Loucy (cell line): ENCODE data around the gene ISCU.
"Not testable (repeated sequence)": the region's sequence is repeated elsewhere in the genome, so short reads cannot be mapped to it uniquely, and the experiment has no call there.

ENCODE experiments used
- H2AFZ ChIP-seq: fragments of 200-600 bp; sonication (generic); 2 replicates; pipeline ENCODE4 v1.6.0; 2016; ENCODE audit warnings: antibody characterized with exemption, mild to moderate bottlenecking, low read length, moderate library complexity
- H3F3A ChIP-seq: fragments of 200-600 bp; 2 replicates; pipeline ENCODE4 v1.6.0; 2016; ENCODE audit warnings: antibody characterized with exemption, low read depth, mild to moderate bottlenecking
- H3K27me3 ChIP-seq: fragments of 200-600 bp; sonication (generic); 2 replicates; pipeline ENCODE4 v1.6.1; 2014; ENCODE audit warnings: low read length, mild to moderate bottlenecking; ENCODE audit not compliant: insufficient read depth, poor library complexity, severe bottlenecking
- H3K36me3 ChIP-seq: fragments of 200-600 bp; sonication (generic); 2 replicates; pipeline ENCODE4 v1.6.1; 2016; ENCODE audit warnings: low read length; ENCODE audit not compliant: insufficient read depth
- H3K4me1 ChIP-seq: fragments of 200-600 bp; sonication (generic); 2 replicates; pipeline ENCODE4 v1.5.1; 2014; ENCODE audit warnings: low read length, mild to moderate bottlenecking; ENCODE audit not compliant: insufficient read depth, poor library complexity, severe bottlenecking
- H3K4me2 ChIP-seq: fragments of 200-600 bp; sonication (generic); 2 replicates; pipeline ENCODE4 v1.6.0; 2014; ENCODE audit warnings: antibody characterized with exemption, low read length, low read depth, mild to moderate bottlenecking; ENCODE audit not compliant: poor library complexity, severe bottlenecking
- H3K4me3 ChIP-seq: fragments of 200-600 bp; sonication (generic); 2 replicates; pipeline ENCODE4 v1.5.1; 2014; ENCODE audit warnings: low read length, mild to moderate bottlenecking, mixed read lengths; ENCODE audit not compliant: poor library complexity, severe bottlenecking
- H3K79me2 ChIP-seq: fragments of 200-600 bp; sonication (generic); 2 replicates; pipeline ENCODE4 v1.6.1; 2014; ENCODE audit warnings: low read length; ENCODE audit not compliant: insufficient read depth
- H3K9ac ChIP-seq: fragments of 200-600 bp; sonication (generic); 2 replicates; pipeline ENCODE4 v1.6.0; 2014; ENCODE audit warnings: mild to moderate bottlenecking, low read depth, low read length, moderate library complexity; ENCODE audit not compliant: poor library complexity, severe bottlenecking
- H3K9me2 ChIP-seq: fragments of 200-600 bp; sonication (generic); replicated peaks from 2 replicates; pipeline ENCODE4 v1.6.1; 2016; ENCODE audit warnings: low read depth, low read length, mixed read lengths
- H3K9me3 ChIP-seq: fragments of 200-600 bp; sonication (generic); 2 replicates; pipeline ENCODE4 v1.6.1; 2014; ENCODE audit warnings: mild to moderate bottlenecking, antibody characterized with exemption, low read length, low read depth; ENCODE audit not compliant: insufficient read depth
- H4K20me1 ChIP-seq: fragments of 200-600 bp; sonication (generic); 2 replicates; pipeline ENCODE4 v1.6.0; 2014; ENCODE audit warnings: antibody characterized with exemption, low read length, mild to moderate bottlenecking; ENCODE audit not compliant: insufficient read depth, poor library complexity, severe bottlenecking
- EZH2phosphoT487 ChIP-seq: fragments of 200-600 bp; IDR thresholded peaks from 2 replicates; pipeline ENCODE4 v1.6.1; 2018; ENCODE audit warnings: antibody characterized with exemption, mild to moderate bottlenecking, moderate library complexity, borderline replicate concordance
- TF ChIP-seq, protein P1 (sequence below): fragments of 200-600 bp; sonication (generic); conservative IDR thresholded peaks from 2 replicates; pipeline ENCODE4 v1.5.1; 2014; ENCODE audit warnings: mild to moderate bottlenecking, antibody characterized with exemption, low read length

The ISCU gene

DNA sequence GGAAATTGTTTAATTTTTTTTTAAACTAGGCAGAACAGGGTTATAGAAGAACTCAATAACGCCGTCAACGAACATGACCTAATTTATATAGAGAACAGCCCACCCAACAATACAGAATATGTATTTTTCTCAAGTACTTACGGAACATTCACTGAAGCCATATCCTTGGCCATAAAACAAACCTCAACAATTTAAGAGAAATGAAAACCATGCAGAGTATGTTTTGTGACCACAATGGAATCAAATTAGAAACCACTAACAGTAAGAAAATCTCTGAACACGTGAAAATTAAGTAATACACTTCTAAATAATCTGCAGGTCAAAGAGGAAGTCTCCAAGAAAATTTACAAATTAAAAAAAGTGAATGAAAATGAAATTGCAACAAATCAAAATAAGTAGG, 10.9 kb upstream of the ISCU start:
- peak overlapping the region; percentile 17 for H3K4me3 ChIP-seq

DNA sequence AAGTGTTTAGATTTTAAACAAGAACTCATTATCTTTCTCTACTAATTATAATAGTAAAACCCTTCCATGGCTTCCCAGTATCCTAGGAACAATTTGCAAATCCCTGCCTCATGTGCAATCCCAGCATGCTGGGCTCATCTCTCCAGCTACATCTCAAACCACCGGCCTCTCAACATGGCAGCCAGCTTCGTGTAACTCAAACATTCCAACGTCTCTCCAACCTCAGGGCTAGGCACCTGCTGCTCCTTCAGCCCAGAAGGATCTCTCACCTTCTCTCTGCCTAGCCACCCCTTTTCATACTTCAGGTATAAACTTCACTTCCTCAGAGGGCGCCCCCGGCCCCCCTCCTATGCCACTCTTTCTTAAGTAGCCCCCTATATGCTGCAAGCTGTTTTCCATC, 8.6 kb upstream of the ISCU start:
- TF ChIP-seq, protein P1, sequence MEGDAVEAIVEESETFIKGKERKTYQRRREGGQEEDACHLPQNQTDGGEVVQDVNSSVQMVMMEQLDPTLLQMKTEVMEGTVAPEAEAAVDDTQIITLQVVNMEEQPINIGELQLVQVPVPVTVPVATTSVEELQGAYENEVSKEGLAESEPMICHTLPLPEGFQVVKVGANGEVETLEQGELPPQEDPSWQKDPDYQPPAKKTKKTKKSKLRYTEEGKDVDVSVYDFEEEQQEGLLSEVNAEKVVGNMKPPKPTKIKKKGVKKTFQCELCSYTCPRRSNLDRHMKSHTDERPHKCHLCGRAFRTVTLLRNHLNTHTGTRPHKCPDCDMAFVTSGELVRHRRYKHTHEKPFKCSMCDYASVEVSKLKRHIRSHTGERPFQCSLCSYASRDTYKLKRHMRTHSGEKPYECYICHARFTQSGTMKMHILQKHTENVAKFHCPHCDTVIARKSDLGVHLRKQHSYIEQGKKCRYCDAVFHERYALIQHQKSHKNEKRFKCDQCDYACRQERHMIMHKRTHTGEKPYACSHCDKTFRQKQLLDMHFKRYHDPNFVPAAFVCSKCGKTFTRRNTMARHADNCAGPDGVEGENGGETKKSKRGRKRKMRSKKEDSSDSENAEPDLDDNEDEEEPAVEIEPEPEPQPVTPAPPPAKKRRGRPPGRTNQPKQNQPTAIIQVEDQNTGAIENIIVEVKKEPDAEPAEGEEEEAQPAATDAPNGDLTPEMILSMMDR, result no peak
- TF ChIP-seq EZH2phosphoT487, result no peak
- H3K9me3 ChIP-seq, result no peaks in the 10 kb centered on the region
- H3K4me1 ChIP-seq, result peaks cover 54% of the 10 kb centered on the region

More for the DNA sequence above, 10.9 kb upstream of the ISCU start:
- Histone ChIP-seq H4K20me1 (peaks cover 81% of the 10 kb centered on the region), H3K27me3 (no peaks in the 10 kb centered on the region), H3K9me2 (no peaks in the 10 kb centered on the region), H3K9me3 (no peaks in the 10 kb centered on the region), H3K9ac (no peak overlapping the region), H3F3A (no peaks in the 10 kb centered on the region), H2AFZ (no peak overlapping the region), H3K4me1 (peaks cover 44% of the 10 kb centered on the region), H3K4me2 (peak overlapping the region; percentile 49), H3K36me3 (peaks cover 28% of the 10 kb centered on the region), H3K79me2 (peaks cover 83% of the 10 kb centered on the region)
- TF ChIP-seq, protein P1, result no peak
- no peak for TF ChIP-seq EZH2phosphoT487

DNA sequence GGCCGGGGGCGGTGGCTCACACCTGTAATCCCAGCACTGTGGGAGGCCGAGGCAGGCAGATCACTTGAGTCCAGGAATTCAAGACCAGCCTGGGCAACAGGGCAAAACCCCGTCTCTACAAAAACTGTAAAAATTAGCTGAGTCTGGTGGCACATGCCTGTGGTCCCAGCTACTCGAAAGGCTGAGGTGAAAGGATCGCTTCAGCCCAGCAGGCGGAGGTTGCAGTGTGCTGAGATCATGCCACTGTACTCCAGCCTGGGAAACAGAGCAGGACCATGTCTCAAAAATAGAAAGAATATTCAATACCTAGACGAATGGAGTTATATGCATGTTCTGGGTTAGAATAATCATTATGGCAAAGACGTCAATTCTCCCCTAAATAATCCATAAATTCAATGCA, 7.0 kb upstream of the ISCU start:
- Histone ChIP-seq H3K4me1 (peaks cover 64% of the 10 kb centered on the region), H3K4me2 (peak overlapping the region; percentile 100), H3K79me2 (peaks cover 98% of the 10 kb centered on the region), H3K4me3 (peak overlapping the region; percentile 37), H4K20me1 (peaks cover 95% of the 10 kb centered on the region)
- H3K9me2 ChIP-seq, H2AFZ ChIP-seq, H3K9ac ChIP-seq, H3K9me3 ChIP-seq, H3K27me3 ChIP-seq, H3F3A ChIP-seq, H3K36me3 ChIP-seq: not testable (repeated sequence)

More for the DNA sequence above, 8.6 kb upstream of the ISCU start:
- peaks cover 98% of the 10 kb centered on the region for H3K79me2 ChIP-seq
- no peak overlapping the region for H2AFZ ChIP-seq
- peak overlapping the region; percentile 49 for H3K4me2 ChIP-seq
- no peaks in the 10 kb centered on the region for H3K9me2 ChIP-seq
- no peaks in the 10 kb centered on the region for H3F3A ChIP-seq
- peak overlapping the region; percentile 33 for H3K4me3 ChIP-seq
- H3K9ac ChIP-seq, result no peak overlapping the region
- H3K36me3 ChIP-seq, result peaks cover 5% of the 10 kb centered on the region; the same call in 1 of the 2 replicates
- no peaks in the 10 kb centered on the region for H3K27me3 ChIP-seq
- peaks cover 92% of the 10 kb centered on the region for H4K20me1 ChIP-seq

DNA sequence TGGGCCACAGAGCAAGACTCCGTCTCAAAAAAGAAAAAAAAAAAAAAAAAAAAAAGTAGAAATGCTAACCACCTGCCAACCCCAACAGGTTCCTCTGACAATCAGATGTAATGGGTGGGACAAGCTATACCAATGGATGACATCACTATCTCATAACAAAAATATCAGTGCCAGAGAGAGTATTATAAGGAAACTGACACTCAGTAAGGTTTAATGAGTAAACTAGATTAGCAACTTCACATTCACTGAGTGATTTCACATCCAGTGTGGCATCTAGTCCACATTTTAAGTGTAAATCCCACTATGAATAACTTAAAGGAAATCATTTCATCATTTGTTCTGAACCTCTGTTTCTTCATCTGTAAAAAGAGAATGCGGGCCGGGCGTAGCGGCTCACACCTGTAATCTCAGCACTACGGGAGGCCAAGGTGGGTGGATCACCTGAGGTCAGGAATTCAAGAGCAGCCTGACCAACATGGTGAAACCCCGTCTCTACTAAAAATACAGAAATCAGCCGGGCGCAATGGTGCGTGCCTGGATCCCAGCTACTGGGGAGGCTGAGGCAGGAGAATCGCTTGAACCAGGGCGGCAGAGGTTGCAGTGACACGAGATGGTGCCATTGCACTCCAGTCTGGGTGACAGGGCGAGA, 3.3 kb upstream of the ISCU start:
- Histone ChIP-seq H3K9me3 (no peaks in the 10 kb centered on the region), H3K79me2 (peaks cover 82% of the 10 kb centered on the region), H3K27me3 (peaks cover 4% of the 10 kb centered on the region), H3K9ac (peak overlapping the region; percentile 97), H3K4me3 (peak overlapping the region; percentile 85), H3K4me1 (peaks cover 53% of the 10 kb centered on the region), H3K4me2 (peak overlapping the region; percentile 100), H3F3A (peaks cover 2% of the 10 kb centered on the region), H3K9me2 (no peaks in the 10 kb centered on the region), H3K36me3 (no peaks in the 10 kb centered on the region), H4K20me1 (peaks cover 61% of the 10 kb centered on the region), H2AFZ (no peak overlapping the region)
- TF ChIP-seq, protein P1, result no peak
- no peak for TF ChIP-seq EZH2phosphoT487
